HG03025 (cell line): ENCODE data around the gene ALDH3A2.

Source experiments
- ATAC-seq: cut with Tn5 transposase; IDR thresholded peaks from one replicate; pipeline ENCODE4 v1.9.1; 2021; ENCODE audit warnings: mild to moderate bottlenecking, moderate library complexity; ENCODE audit not compliant: unreplicated experiment, low FRiP score

The ALDH3A2 gene

GRCh38 chr17:19648475-19649273, at the start of gene ALDH3A2:
TSS of gene ALDH3A2 (plus strand) at chr17:19648751. CDS start at chr17:19648972, 221 bp downstream.
- ATAC-seq: peak; percentile 82

GRCh38 chr17:19610311-19610710, 38.2 kb upstream of the ALDH3A2 start:
- ATAC-seq: no peak

GRCh38 chr17:19610879-19611278, 37.7 kb upstream of the ALDH3A2 start:
- ATAC-seq: no peak

- no peak for ATAC-seq
Observed at GRCh38 chr17:19613979-19614378, 34.6 kb upstream of the ALDH3A2 start.

- ATAC-seq: no peak
Observed at GRCh38 chr17:19614900-19615299, 33.7 kb upstream of the ALDH3A2 start.

GRCh38 chr17:19618015-19618414, 30.5 kb upstream of the ALDH3A2 start:
- ATAC-seq: no peak

- no peak for ATAC-seq
Observed at GRCh38 chr17:19619705-19620325, 28.7 kb upstream of the ALDH3A2 start.

- ATAC-seq: no peak
Observed at GRCh38 chr17:19621697-19622096, 26.9 kb upstream of the ALDH3A2 start.

- ATAC-seq: no peak
Observed at GRCh38 chr17:19626079-19626478, 22.5 kb upstream of the ALDH3A2 start.

- ATAC-seq: no peak
Observed at GRCh38 chr17:19629449-19629848, 19.1 kb upstream of the ALDH3A2 start.

- ATAC-seq: no peak
Observed at GRCh38 chr17:19630035-19630434, 18.5 kb upstream of the ALDH3A2 start.

GRCh38 chr17:19630661-19631060, 17.9 kb upstream of the ALDH3A2 start:
- ATAC-seq: no peak

GRCh38 chr17:19631905-19632304, 16.6 kb upstream of the ALDH3A2 start:
- ATAC-seq: no peak

GRCh38 chr17:19641687-19642372, 6.7 kb upstream of the ALDH3A2 start:
- ATAC-seq: no peak

GRCh38 chr17:19642373-19642893, 6.1 kb upstream of the ALDH3A2 start:
- no peak for ATAC-seq

- ATAC-seq: no peak
Observed at GRCh38 chr17:19644493-19645210, 3.9 kb upstream of the ALDH3A2 start.

GRCh38 chr17:19645734-19646201, 2.8 kb upstream of the ALDH3A2 start:
- no peak for ATAC-seq

GRCh38 chr17:19646788-19647696, 1.5 kb upstream of the ALDH3A2 start:
- no peak for ATAC-seq

GRCh38 chr17:19647697-19648474, 665 bp upstream of the ALDH3A2 start:
- ATAC-seq: peak; percentile 27
